ENCODE results near the gene ITGB3BP. TPM values are rescaled to one million over a fixed set of nuclear protein-coding genes. Genes with fewer than 3 reads are reported as not detected.

The ITGB3BP gene
- total RNA-seq, 1 experiment from 2014 or later: 47.2 TPM

GRCh38 chr1:63453232-63453631 is 69.8 kb downstream of the ITGB3BP start:
- Histone ChIP-seq H3K27ac (ENCODE audit: insufficient read length, low read depth, low read length) (no peak overlapping the region), H3K4me2 (ENCODE audit: insufficient read depth, insufficient read length, low read length) (no peak overlapping the region), H3K79me2 (ENCODE audit: insufficient read depth, low read length) (no peaks in the 10 kb centered on the region), H3K56ac (ENCODE audit: insufficient read length, low read depth, low read length) (no peak overlapping the region), H3K23me2 (ENCODE audit: insufficient read length, low read depth, low read length, poor library complexity, severe bottlenecking) (no peaks in the 10 kb centered on the region), H2AK5ac (ENCODE audit: insufficient read length, low read length) (no peak overlapping the region), H4K91ac (ENCODE audit: insufficient read length, low read depth, low read length) (no peak overlapping the region), H4K20me1 (ENCODE audit: control insufficient read depth, insufficient read depth, insufficient read length) (no peaks in the 10 kb centered on the region), H4K5ac (ENCODE audit: insufficient read length, low read depth, low read length) (no peak overlapping the region), H3K9me3 (ENCODE audit: control insufficient read depth, low read depth, low read length) (no peaks in the 10 kb centered on the region), H2BK12ac (ENCODE audit: insufficient read length, low read depth, low read length) (no peak overlapping the region), H3K9ac (ENCODE audit: extremely low read depth, insufficient read length, low read length) (no peak overlapping the region), H3K18ac (ENCODE audit: insufficient read length, low read depth, low read length) (no peak overlapping the region), H3K4me1 (ENCODE audit: insufficient read depth, low read length) (no peaks in the 10 kb centered on the region), H3K23ac (ENCODE audit: insufficient read length, low read depth, low read length) (no peak overlapping the region), H3K4ac (ENCODE audit: low read depth, low read length) (no peak overlapping the region), H3K27me3 (ENCODE audit: insufficient read depth, low read length) (no peaks in the 10 kb centered on the region), H2BK15ac (ENCODE audit: low read depth, low read length) (no peak overlapping the region), H3T11ph (ENCODE audit: low read length) (no peak overlapping the region), H2AFZ (ENCODE audit: low read length) (no peak overlapping the region), H2BK20ac (ENCODE audit: low read depth, low read length, poor library complexity, severe bottlenecking) (no peak overlapping the region), H2BK120ac (ENCODE audit: low read depth, low read length, poor library complexity, severe bottlenecking) (no peak overlapping the region), H4K8ac (replicated peaks; ENCODE audit: insufficient read length, low read depth, low read length) (no peak overlapping the region), H3K14ac (ENCODE audit: insufficient read depth, low read length) (no peak overlapping the region), H3K79me1 (ENCODE audit: insufficient read depth, low read depth, low read length, poor library complexity, severe bottlenecking) (no peaks in the 10 kb centered on the region), H2BK5ac (ENCODE audit: insufficient read length, low read length) (no peak overlapping the region)
- Mint-ChIP-seq H3K4me1 (no peaks in the 10 kb centered on the region), H3K4me3 (no peak overlapping the region), H3K27ac (0 out of 7 replicates have a peak overlapping the region, but pooled peaks of 1 of the 3 experiments have one; percentile 32), H3K9me3 (no peaks in the 10 kb centered on the region), H3K36me3 (ENCODE audit: insufficient read depth in 1 of 3, low read depth in 3 of 3) (0 out of 7 replicates have a peak, but pooled peaks cover 0 to 2% (median 0%) of the 10 kb centered on the region in 3 experiments), H3K27me3 (ENCODE audit: low read depth) (no peaks in the 10 kb centered on the region)
- no CpG with 5 or more reads among the region's 2 CpGs for WGBS (ENCODE audit: extremely low coverage, insufficient read length, low lambda C conversion rate)
- TF ChIP-seq CTCF (conservative IDR thresholded peaks at IDR 0.05): no peak
- no peak for DNase-seq

Data from H9 (cell line).